Right atrium auricular region (tissue), 2 donors: Measurements from ENCODE around the gene HCST. TPM values are rescaled to one million over a fixed set of nuclear protein-coding genes. Genes with fewer than 3 reads are reported as not detected.
A peak's percentile ranks its signal among the peaks of the same experiment; 100 is the strongest.

Source experiments
- DNase-seq: peaks from one replicate; pipeline ENCODE4 v3.0.0-alpha.2; 2019; ENCODE audit warnings: low spot score
- H3K27ac ChIP-seq, 2 donors: fragments of 200-600 bp; sonication (generic); 1 replicate in 1 of 2; 2 replicates in 1 of 2; pipeline ENCODE4 v1.5.1; 2016 to 2019
- H3K27me3 ChIP-seq, 2 donors: fragments of 200-600 bp; sonication (generic); one replicate each; pipeline versions ENCODE4 v1.5.1 to v1.6.0; 2017 to 2019
- H3K36me3 ChIP-seq: fragments of 200-600 bp; sonication (generic); one replicate; pipeline ENCODE4 v1.5.1; 2016
- H3K4me1 ChIP-seq, 2 donors: fragments of 200-600 bp; sonication (generic); one replicate each; pipeline versions ENCODE4 v1.5.1 to v1.6.0; 2017 to 2019
- H3K4me3 ChIP-seq, 2 donors: fragments of 200-600 bp; sonication (generic); 1 replicate in 1 of 2; 2 replicates in 1 of 2; pipeline ENCODE4 v1.5.1; 2017 to 2019; ENCODE audit warnings: mild to moderate bottlenecking in 1 of 2, moderate library complexity in 1 of 2
- H3K9me3 ChIP-seq, 2 donors: fragments of 200-600 bp; sonication (generic); one replicate each; pipeline ENCODE4 v1.5.1; 2019
- total RNA-seq, 2 donors: library from RNA; depleted of rRNA; stranded (reverse); fragments of >200 nt; gene quantifications; one replicate each; pipeline ENCODE4 v1.1.0, GENCODE V29; 2016
- TF ChIP-seq, protein P1 (sequence below), 2 donors: fragments of 200-600 bp; sonication (generic); IDR thresholded peaks; one replicate each; pipeline ENCODE4 v1.5.1; 2019; ENCODE audit warnings: antibody characterized with exemption in 2 of 2

Gene HCST
- total RNA-seq, 2 donors from 2014 or later, result 3.3 TPM; not detected in 1

DNA sequence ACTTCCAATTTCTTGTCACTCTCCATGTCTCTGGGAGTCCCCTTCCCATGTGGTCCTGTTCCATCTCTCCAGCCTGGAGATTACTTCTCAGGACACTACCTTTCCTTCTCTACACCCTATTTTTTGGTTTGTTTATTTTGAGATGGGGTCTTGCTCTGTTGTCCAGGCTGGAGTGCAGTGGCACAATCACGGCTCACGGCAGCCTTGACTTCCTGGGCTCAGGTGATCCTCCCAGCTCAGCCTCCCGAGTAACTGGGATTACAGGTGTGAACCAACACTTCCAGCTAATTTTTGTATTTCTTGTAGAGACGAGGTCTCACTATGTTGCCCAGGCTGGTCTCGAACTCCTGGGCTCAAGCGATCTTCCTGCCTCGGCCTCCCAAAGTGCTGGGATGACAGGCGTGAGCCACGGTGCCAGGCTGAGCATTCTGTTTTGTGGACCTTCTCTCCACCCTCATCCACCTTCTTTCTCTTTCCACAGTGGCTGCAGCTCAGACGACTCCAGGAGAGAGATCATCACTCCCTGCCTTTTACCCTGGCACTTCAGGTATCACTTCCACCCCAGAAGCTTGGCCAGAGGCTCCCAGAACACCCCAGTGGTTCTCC is 644 bp downstream of the HCST start:
- H3K4me1 ChIP-seq, result peaks cover 0 to 20% of the 10 kb centered on the region in 2 donors
- H3K4me3 ChIP-seq, result peak overlapping the region in 1 of 2 donors; percentile 21
- H3K27me3 ChIP-seq, result no peaks in the 10 kb centered on the region

DNA sequence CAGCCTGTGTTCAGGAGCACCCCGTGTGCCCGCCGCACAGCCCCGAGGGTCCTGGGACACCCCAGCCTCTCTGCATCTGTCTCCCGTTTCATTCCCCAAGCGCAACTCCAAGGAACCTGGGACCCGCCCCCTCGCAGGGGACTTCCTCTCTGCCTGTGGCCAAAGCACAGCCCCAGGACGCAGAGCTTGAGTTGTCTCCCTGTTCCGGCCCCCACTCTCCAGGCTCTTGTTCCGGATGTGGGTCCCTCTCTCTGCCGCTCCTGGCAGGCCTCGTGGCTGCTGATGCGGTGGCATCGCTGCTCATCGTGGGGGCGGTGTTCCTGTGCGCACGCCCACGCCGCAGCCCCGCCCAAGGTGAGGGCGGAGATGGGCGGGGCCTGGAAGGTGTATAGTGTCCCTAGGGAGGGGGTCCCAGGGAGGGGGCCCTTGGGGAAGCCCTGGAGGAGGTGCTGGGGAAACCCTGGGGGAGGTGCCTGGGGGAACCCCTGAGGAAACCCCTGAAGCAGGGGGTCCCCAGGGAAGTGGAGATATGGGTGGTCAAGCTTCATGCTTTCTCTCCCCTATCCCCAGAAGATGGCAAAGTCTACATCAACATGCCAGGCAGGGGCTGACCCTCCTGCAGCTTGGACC is 1.3 kb downstream of the HCST start:
- Histone ChIP-seq H3K36me3 (no peaks in the 10 kb centered on the region), H3K27ac (peak overlapping the region; percentile 53 to 85), H3K27me3 (no peaks in the 10 kb centered on the region), H3K4me3 (peak overlapping the region in 1 of 2 donors; percentile 21), H3K9me3 (no peaks in the 10 kb centered on the region), H3K4me1 (peaks cover 0 to 13% of the 10 kb centered on the region in 2 donors)
- DNase-seq, result peak; percentile 79
- TF ChIP-seq, protein P1, sequence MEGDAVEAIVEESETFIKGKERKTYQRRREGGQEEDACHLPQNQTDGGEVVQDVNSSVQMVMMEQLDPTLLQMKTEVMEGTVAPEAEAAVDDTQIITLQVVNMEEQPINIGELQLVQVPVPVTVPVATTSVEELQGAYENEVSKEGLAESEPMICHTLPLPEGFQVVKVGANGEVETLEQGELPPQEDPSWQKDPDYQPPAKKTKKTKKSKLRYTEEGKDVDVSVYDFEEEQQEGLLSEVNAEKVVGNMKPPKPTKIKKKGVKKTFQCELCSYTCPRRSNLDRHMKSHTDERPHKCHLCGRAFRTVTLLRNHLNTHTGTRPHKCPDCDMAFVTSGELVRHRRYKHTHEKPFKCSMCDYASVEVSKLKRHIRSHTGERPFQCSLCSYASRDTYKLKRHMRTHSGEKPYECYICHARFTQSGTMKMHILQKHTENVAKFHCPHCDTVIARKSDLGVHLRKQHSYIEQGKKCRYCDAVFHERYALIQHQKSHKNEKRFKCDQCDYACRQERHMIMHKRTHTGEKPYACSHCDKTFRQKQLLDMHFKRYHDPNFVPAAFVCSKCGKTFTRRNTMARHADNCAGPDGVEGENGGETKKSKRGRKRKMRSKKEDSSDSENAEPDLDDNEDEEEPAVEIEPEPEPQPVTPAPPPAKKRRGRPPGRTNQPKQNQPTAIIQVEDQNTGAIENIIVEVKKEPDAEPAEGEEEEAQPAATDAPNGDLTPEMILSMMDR (IDR thresholded peaks at IDR 0.05), result no peak

More for the DNA sequence above, 644 bp downstream of the HCST start:
- Histone ChIP-seq H3K9me3 (no peaks in the 10 kb centered on the region), H3K27ac (peak overlapping the region; percentile 48 to 85), H3K36me3 (no peaks in the 10 kb centered on the region)
- DNase-seq, result no peak
- TF ChIP-seq, protein P1 (IDR thresholded peaks at IDR 0.05), result no peak

DNA sequence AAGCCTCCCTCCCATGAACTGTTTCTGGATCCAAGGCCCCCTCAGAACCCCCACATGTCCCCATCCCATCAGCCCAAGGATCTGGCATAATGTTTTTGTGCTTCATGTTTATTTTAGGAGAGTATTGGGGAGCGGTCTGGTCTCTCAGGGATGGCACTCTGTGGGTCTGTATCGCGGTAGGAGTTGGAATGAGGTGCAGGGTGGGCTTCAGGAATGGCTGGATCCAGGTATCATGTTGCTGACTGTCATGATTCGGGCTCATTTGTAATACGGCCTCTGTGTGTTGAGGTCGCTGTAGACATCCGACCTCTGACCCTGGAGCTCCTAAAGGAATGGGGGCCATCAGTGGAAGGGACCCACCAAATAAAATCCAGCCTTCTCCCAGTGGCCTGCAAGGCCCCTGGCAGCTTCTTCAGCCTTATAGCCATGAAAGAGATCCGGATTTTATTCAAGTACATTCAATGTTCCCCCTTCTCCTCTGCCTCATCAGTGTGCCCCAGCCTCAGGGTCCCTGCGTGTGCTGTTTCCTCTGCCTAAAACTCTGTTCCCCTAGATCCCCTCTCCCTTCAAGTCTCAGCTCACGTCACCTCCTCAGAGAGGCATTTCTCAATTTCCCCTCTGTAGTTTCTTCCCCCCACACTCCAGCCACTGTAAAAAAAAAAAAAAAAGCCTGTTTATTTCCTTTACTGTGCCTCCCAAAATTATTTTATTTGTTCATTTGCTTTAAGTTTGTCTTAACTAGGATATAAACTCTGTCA is 2.2 kb downstream of the HCST start:
- Histone ChIP-seq H3K4me3 (no peak overlapping the region), H3K27ac (peak overlapping the region; percentile 19 to 53), H3K4me1 (peaks cover 0 to 8% of the 10 kb centered on the region in 2 donors), H3K27me3 (no peaks in the 10 kb centered on the region), H3K9me3 (no peaks in the 10 kb centered on the region), H3K36me3 (no peaks in the 10 kb centered on the region)
- TF ChIP-seq, protein P1 (IDR thresholded peaks at IDR 0.05), result no peak
- no peak for DNase-seq

DNA sequence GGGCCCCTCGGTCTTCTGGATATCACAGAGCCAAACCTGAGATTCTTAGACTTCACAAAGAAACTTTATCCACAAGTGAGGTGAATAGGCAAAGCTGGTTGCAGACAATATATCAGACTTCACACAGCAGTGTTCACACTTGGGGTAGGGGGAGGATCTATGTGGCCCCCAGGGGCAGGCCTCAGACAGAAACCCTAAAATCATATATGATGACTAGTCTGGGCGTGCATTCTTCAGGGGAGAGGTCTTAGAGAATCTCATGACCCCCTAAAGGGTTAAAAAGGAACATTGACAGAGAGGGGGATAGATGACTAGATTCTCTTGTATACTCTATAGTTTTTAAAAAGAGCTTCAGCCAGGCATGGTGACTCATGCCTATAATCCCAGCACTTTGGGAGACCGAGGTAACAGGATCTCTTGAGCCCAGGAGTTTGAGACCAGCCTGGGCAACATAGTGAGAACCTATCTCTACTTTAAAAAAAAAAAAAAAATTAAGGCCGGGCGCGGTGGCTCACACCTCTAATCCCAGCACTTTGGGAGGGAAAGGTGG is 2.9 kb downstream of the HCST start:
- peaks cover 0 to 8% of the 10 kb centered on the region in 2 donors for H3K4me1 ChIP-seq
- H3K9me3 ChIP-seq, result no peaks in the 10 kb centered on the region
- H3K27ac ChIP-seq, result peak overlapping the region in 1 of 2 donors; percentile 10
- no peaks in the 10 kb centered on the region for H3K27me3 ChIP-seq
- H3K36me3 ChIP-seq, result no peaks in the 10 kb centered on the region
- no peak overlapping the region for H3K4me3 ChIP-seq
- TF ChIP-seq, protein P1 (IDR thresholded peaks at IDR 0.05), result no peak
- DNase-seq, result no peak

DNA sequence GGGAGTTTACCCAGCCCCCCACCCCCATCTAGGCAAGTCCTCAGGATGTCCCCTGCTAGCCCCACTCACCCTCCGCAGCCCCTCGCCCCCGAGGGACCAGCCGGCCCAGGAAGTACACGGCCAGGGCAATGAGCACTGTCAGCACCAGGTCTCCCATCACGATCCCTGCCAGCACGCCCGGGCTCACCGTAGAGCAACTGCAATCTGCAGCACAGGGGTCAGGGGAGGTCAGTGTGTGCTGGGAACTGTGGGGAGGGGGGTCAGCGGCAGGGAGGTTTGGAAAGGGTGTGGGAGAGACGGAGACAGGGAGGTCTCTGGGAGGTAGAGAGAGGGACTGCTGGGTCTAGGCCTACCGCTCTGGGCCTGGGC is 5.0 kb downstream of the HCST start:
- peak overlapping the region; percentile 11 to 32 for H3K4me3 ChIP-seq
- DNase-seq, result no peak
- TF ChIP-seq, protein P1 (IDR thresholded peaks at IDR 0.05), result no peak
- H3K36me3 ChIP-seq, result no peaks in the 10 kb centered on the region
- H3K27me3 ChIP-seq, result no peaks in the 10 kb centered on the region
- no peaks in the 10 kb centered on the region for H3K9me3 ChIP-seq
- no peaks in the 10 kb centered on the region for H3K4me1 ChIP-seq
- H3K27ac ChIP-seq, result peak overlapping the region; percentile 17 to 58
